LNCaP clone FGC (cell line): Measurements from ENCODE around the gene HELQ.

Source experiments
- DNase-seq: peaks from one replicate; pipeline ENCODE4 v3.0.0-alpha.2; 2011; ENCODE audit warnings: low read depth
- H3K4me3 ChIP-seq: 2 replicates; pipeline ENCODE4 v1.5.1; 2011; ENCODE audit warnings: mild to moderate bottlenecking, low read depth, low read length, control low read depth
- TF ChIP-seq, protein P1 (sequence below): IDR thresholded peaks from 2 replicates; pipeline ENCODE4 v1.5.1; 2012; ENCODE audit warnings: mild to moderate bottlenecking; ENCODE audit not compliant: control insufficient read depth, insufficient read depth; ENCODE audit errors: extremely low read depth

Gene HELQ

DNA sequence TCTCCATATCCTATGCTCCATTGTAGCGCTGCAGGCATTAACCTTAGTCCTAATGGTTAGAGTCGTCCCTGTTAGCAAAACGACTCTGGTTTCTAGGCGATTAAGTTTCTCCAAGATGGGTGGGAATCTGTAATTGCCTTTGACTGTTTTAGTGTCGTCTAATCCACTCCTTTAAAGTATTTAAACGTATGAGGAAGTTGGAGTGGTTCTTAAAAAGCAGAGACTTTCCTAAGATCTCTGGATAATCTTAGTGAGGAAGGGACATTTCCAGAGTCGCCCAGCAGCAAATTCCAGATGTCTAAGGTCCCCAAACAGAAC, 520 bp upstream of the HELQ start:
- DNase-seq = no peak
- peak overlapping the region; percentile 99 for H3K4me3 ChIP-seq
- TF ChIP-seq, protein P1, sequence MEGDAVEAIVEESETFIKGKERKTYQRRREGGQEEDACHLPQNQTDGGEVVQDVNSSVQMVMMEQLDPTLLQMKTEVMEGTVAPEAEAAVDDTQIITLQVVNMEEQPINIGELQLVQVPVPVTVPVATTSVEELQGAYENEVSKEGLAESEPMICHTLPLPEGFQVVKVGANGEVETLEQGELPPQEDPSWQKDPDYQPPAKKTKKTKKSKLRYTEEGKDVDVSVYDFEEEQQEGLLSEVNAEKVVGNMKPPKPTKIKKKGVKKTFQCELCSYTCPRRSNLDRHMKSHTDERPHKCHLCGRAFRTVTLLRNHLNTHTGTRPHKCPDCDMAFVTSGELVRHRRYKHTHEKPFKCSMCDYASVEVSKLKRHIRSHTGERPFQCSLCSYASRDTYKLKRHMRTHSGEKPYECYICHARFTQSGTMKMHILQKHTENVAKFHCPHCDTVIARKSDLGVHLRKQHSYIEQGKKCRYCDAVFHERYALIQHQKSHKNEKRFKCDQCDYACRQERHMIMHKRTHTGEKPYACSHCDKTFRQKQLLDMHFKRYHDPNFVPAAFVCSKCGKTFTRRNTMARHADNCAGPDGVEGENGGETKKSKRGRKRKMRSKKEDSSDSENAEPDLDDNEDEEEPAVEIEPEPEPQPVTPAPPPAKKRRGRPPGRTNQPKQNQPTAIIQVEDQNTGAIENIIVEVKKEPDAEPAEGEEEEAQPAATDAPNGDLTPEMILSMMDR = no peak

DNA sequence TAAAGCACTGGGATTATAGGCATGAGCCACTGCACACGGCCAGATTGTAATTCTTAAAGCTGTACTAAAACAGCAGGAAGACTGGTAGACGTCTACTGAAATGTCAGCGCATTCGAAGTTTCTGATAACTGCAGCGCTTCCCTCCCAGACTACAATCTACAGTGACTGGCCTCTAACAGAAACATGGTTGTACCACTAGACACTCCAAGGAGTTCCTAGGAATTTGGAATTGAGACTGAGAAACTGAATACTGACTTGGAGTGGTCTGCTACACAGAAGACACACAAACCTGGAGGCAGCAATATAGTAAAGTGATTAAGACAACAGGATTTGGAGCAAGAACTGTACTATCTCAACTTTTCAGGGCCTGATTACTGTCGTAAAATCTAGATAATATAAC, 937 bp downstream of the HELQ start:
- H3K4me3 ChIP-seq = peak overlapping the region; percentile 99
- DNase-seq = no peak
- TF ChIP-seq, protein P1 = no peak

DNA sequence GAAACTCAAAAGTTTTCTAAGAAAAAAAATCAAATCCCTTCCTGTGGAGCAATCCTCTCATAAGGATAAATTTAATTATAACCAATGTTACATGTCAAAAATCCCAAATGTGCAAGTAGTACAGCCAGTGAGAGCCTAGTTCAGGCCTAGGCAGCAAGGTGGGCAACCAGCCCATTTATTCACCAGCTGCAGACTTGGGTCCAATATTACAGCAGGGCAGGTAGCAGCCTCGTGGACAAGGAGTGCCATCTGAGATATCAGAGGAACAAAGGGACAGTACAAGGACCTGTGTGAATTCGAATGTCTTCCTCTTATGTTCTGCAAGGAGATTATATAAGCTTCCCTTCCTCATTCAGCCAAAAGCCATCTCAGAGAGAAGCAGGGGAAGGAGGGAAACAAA, 6.6 kb downstream of the HELQ start:
- DNase-seq = no peak
- TF ChIP-seq, protein P1 = no peak
- no peak overlapping the region for H3K4me3 ChIP-seq

DNA sequence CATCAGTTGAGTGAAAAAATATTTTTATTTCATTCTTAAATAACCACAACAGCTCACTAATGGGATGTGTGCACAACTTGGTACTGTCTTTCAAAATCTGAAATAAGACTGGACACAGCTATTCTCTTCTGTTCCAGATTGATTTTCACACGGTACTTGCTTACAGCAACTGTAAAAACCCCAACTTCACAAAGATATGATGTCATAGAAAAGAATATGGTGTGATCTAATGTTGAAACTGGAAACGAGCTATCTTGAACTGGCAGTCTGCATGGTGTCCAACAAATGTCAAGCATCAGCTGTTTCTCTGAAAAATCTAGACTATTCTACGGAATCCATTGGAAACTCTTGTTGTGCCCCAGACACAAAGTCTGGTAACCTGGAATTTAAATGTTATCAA, 14.7 kb downstream of the HELQ start:
- no peak for DNase-seq
- TF ChIP-seq, protein P1 = no peak
- H3K4me3 ChIP-seq = no peak overlapping the region

DNA sequence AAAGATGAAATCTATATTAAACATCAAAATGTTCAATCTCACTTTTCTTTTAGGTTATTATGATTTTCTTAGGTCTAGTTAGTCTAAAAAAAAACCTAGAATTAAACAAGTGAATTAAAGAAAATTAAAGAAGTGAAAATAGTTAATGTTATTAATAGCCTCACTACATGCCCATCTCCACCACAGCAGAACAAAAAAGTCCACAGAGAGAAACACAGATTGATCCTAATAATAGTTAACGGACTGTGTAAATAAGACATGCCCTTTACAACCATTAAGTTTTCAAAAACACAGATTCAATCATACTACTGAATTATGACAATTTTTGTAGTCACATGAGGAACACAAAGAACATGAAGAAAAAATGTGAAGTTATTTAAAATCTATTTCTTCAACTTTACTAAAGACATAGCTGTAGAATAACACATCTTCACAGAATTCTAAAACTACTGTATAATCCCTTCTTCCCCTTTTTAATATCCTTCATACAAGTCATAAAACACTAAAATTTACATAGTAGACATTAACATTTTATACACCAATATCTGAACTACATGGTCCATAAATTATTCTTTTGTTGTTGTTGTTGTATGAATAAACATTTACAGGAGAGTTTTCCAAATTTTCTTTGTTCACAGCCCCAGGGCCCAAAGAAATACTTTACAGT, 15.3 kb downstream of the HELQ start:
- no peak for DNase-seq
- TF ChIP-seq, protein P1 = no peak
- H3K4me3 ChIP-seq = no peak overlapping the region

DNA sequence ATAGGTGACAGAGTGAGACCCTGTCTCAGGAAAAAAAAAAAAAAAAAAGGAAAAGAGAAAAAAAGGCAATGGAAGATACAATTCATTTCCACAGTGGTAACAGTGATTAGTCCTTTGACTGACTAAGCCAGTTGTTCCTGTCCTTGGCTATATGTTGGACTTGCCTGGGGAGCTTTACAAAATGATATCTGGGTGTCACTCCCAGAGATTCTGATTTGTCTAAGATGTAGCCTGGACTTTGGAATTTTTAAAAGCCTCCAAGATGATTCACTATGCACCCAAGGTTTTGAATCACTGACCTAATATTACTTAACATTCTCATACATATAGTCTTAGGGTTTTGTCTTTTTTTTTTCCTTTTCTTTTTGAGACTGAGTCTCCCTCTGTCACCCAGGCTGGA, 16.9 kb downstream of the HELQ start:
- TF ChIP-seq, protein P1 = no peak
- DNase-seq = no peak
- no peak overlapping the region for H3K4me3 ChIP-seq

DNA sequence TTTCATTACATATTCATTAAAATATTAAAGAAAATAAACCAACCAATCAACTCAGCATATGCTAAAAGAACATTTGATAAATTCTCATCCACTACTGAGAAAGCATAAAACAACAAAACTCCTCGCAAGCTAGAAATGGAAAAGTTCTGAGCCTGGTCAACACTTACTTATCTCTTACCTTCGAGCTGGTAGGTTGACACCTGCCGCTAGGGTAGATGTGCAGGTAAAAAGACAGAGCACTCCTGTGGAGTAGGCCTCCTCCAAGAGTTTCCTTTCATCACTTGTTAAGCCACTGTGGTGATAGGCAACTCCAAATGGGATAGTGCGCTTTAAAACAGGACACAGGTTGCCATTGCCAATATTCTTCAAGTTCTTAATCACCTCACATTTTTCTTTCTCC, 18.9 kb downstream of the HELQ start:
- no peak overlapping the region for H3K4me3 ChIP-seq
- DNase-seq = no peak
- TF ChIP-seq, protein P1 = no peak
